Measurements from ENCODE around the gene CD82. TPM values are rescaled to one million over a fixed set of nuclear protein-coding genes. Genes with fewer than 3 reads are reported as not detected.

The CD82 gene
- polyA plus RNA-seq, 3 donors: 40.8 to 89.0 (median 43.0) TPM

- no peak overlapping the region for H3K4me2 ChIP-seq (replicated peaks; ENCODE audit: extremely low read depth, low read length, poor library complexity, severe bottlenecking)
- peaks cover 65 to 71% of the 10 kb centered on the region in 2 donors for H3K36me3 Mint-ChIP-seq
- H3K79me2 ChIP-seq (ENCODE audit: insufficient read depth, low read length): no peaks in the 10 kb centered on the region
- H3K9me3 ChIP-seq (replicated peaks in 1 of 2; ENCODE audit: control insufficient read depth in 1 of 2, insufficient read depth in 1 of 2, low read length in 2 of 2): no peaks in the 10 kb centered on the region
- TF ChIP-seq CTCF (IDR thresholded peaks at IDR 0.05): no peak
- H3K4me1 ChIP-seq (ENCODE audit: control insufficient read depth in 1 of 2, insufficient read depth in 2 of 2, low read length in 2 of 2): peaks cover 7 to 10% of the 10 kb centered on the region in 2 donors
- peaks cover 0 to 2% (median 0%) of the 10 kb centered on the region in 3 donors for H3K27me3 Mint-ChIP-seq (ENCODE audit: low read depth in 3 of 3)
- 94% methylated on average over 5 of the region's 7 CpGs for WGBS (ENCODE audit: insufficient coverage)
- intact Hi-C loops (cut with micrococcal nuclease): no loop called here
- peaks cover 13% of the 10 kb centered on the region for H3K4me1 Mint-ChIP-seq
- H3K27ac Mint-ChIP-seq: peak overlapping the region in 2 of 7 donors; percentile 20 to 88
- no peaks in the 10 kb centered on the region for H3K27me3 ChIP-seq (ENCODE audit: control insufficient read depth in 2 of 2, insufficient read depth in 2 of 2, low read length in 2 of 2)
- no peak overlapping the region for H2AFZ ChIP-seq (ENCODE audit: insufficient read depth, low read depth, low read length, poor library complexity, severe bottlenecking)
- H3K9me3 Mint-ChIP-seq: peaks cover 0 to 2% (median 0%) of the 10 kb centered on the region in 7 donors
- no peak overlapping the region for H3K4me3 Mint-ChIP-seq
- H4K20me1 ChIP-seq (ENCODE audit: insufficient read depth, low read length): no peaks in the 10 kb centered on the region
- peaks cover 13 to 78% of the 10 kb centered on the region in 2 donors for H3K36me3 ChIP-seq (replicated peaks in 1 of 2; ENCODE audit: control insufficient read depth in 1 of 2, insufficient read depth in 2 of 2, low read length in 2 of 2)
- H3K9ac ChIP-seq (ENCODE audit: insufficient read depth, low read length, poor library complexity, severe bottlenecking): no peak overlapping the region
- no peak overlapping the region for H3K4me3 ChIP-seq (replicated peaks in 1 of 3; ENCODE audit: low read depth in 2 of 3, low read length in 3 of 3)
- no peak overlapping the region for H3K27ac ChIP-seq (ENCODE audit: low read depth in 1 of 2, low read length in 2 of 2)
- DNase-seq: no peak
Measured at GRCh38 chr11:44614281-44614775, 48.9 kb downstream of the CD82 start.

- DNase-seq: no peak
- Histone ChIP-seq H3K9ac (ENCODE audit: insufficient read depth, low read length, poor library complexity, severe bottlenecking) (no peak overlapping the region), H3K4me1 (ENCODE audit: control insufficient read depth in 1 of 2, insufficient read depth in 2 of 2, low read length in 2 of 2) (peaks cover 4 to 6% of the 10 kb centered on the region in 2 donors), H3K4me2 (replicated peaks; ENCODE audit: extremely low read depth, low read length, poor library complexity, severe bottlenecking) (no peak overlapping the region), H2AFZ (ENCODE audit: insufficient read depth, low read depth, low read length, poor library complexity, severe bottlenecking) (no peak overlapping the region), H3K27me3 (ENCODE audit: control insufficient read depth in 2 of 2, insufficient read depth in 2 of 2, low read length in 2 of 2) (no peaks in the 10 kb centered on the region), H4K20me1 (ENCODE audit: insufficient read depth, low read length) (no peaks in the 10 kb centered on the region), H3K27ac (ENCODE audit: low read depth in 1 of 2, low read length in 2 of 2) (no peak overlapping the region), H3K36me3 (replicated peaks in 1 of 2; ENCODE audit: control insufficient read depth in 1 of 2, insufficient read depth in 2 of 2, low read length in 2 of 2) (peaks cover 13 to 74% of the 10 kb centered on the region in 2 donors), H3K79me2 (ENCODE audit: insufficient read depth, low read length) (no peaks in the 10 kb centered on the region), H3K9me3 (replicated peaks in 1 of 2; ENCODE audit: control insufficient read depth in 1 of 2, insufficient read depth in 1 of 2, low read length in 2 of 2) (no peaks in the 10 kb centered on the region), H3K4me3 (replicated peaks in 1 of 3; ENCODE audit: low read depth in 2 of 3, low read length in 3 of 3) (no peak overlapping the region)
- intact Hi-C loops (cut with micrococcal nuclease): no loop called here
- Mint-ChIP-seq H3K36me3 (peaks cover 58 to 74% of the 10 kb centered on the region in 2 donors), H3K4me3 (no peak overlapping the region), H3K9me3 (peaks cover 0 to 2% (median 0%) of the 10 kb centered on the region in 7 donors), H3K27ac (peak overlapping the region in 2 of 7 donors; percentile 31 to 88), H3K27me3 (ENCODE audit: low read depth in 3 of 3) (peaks cover 0 to 2% (median 0%) of the 10 kb centered on the region in 3 donors), H3K4me1 (peaks cover 8% of the 10 kb centered on the region)
- WGBS (ENCODE audit: insufficient coverage): 93% methylated on average over 15 of the region's 15 CpGs
- TF ChIP-seq CTCF (IDR thresholded peaks at IDR 0.05): no peak
Measured at GRCh38 chr11:44615041-44615755, 49.7 kb downstream of the CD82 start.

Data from CD14-positive monocyte (primary cell).